SK-N-SH (cell line): Measurements from ENCODE around the gene CADPS2. TPM values are rescaled to one million over a fixed set of nuclear protein-coding genes. Genes with fewer than 3 reads are reported as not detected.

Experiments used
- CTCF ChIA-PET: fragments of 300-600, 350-600 bp; formaldehyde crosslinking; extraction: SDS; loops from one replicate; lab custom pipeline; 2021; lab: Yijun Ruan, JAX
- POLR2A ChIA-PET: fragments of 350-600 bp; sonication (Branson Sonifier 250); formaldehyde crosslinking; extraction: SDS; loops from one replicate; lab custom pipeline; 2020; ENCODE audit warnings: antibody characterized with exemption, inconsistent platforms; lab: Yijun Ruan, JAX
- DNase-seq: peaks from one replicate; pipeline ENCODE4 v3.0.0; 2012
- H2AFZ ChIP-seq: fragments of 200-600 bp; sonication (generic); 2 replicates; pipeline ENCODE4 v1.8.1; 2016; ENCODE audit warnings: antibody characterized with exemption, mild to moderate bottlenecking, low read depth
- H3F3A ChIP-seq: fragments of 200-600 bp; sonication (generic); replicated peaks from 2 replicates; pipeline ENCODE3; 2016; ENCODE audit warnings: antibody characterized with exemption, mild to moderate bottlenecking; ENCODE audit not compliant: insufficient read depth
- H3K27ac ChIP-seq, 2 experiments: fragments of 200-500 bp in 1 of 2; fragments of 200-600 bp in 1 of 2; sonication (Bioruptor generic) in 1 of 2; sonication (generic), shearing (Covaris generic) in 1 of 2; 2 replicates each; pipeline versions ENCODE4 v1.5.1 to v1.6.1; 2014 to 2016; ENCODE audit warnings: low read depth in 2 of 2, inconsistent platforms in 1 of 2, low read length in 1 of 2, mild to moderate bottlenecking in 1 of 2, mixed read lengths in 1 of 2
- H3K27me3 ChIP-seq: fragments of 200-600 bp; sonication (generic), shearing (Covaris generic); 2 replicates; pipeline ENCODE4 v1.6.1; 2016; ENCODE audit warnings: mixed run types; ENCODE audit not compliant: insufficient read depth
- H3K36me3 ChIP-seq, 2 experiments: fragments of 200-500 bp in 1 of 2; fragments of 200-600 bp in 1 of 2; sonication (Bioruptor generic) in 1 of 2; sonication (generic) in 1 of 2; replicated peaks in 1 of 2; 2 replicates each; pipeline versions ENCODE3 to v1.5.1; 2014 to 2016; ENCODE audit warnings: low read length in 1 of 2, mild to moderate bottlenecking in 1 of 2; ENCODE audit not compliant: insufficient read depth in 2 of 2, control insufficient read depth in 1 of 2
- H3K4me1 ChIP-seq, 2 experiments: fragments of 200-500 bp in 1 of 2; fragments of 200-600 bp in 1 of 2; sonication (Bioruptor generic) in 1 of 2; sonication (generic), shearing (Covaris generic) in 1 of 2; 2 replicates each; pipeline versions ENCODE4 v1.5.1 to v1.6.1; 2014 to 2016; ENCODE audit warnings: low read depth in 1 of 2, low read length in 1 of 2, mixed run types in 1 of 2; ENCODE audit not compliant: insufficient read depth in 2 of 2, control insufficient read depth in 1 of 2
- H3K4me2 ChIP-seq: fragments of 200-600 bp; sonication (generic), shearing (Covaris generic); 2 replicates; pipeline ENCODE4 v1.6.1; 2017; ENCODE audit warnings: mixed run types
- H3K4me3 ChIP-seq, 2 experiments: fragments of 200-500 bp in 1 of 2; fragments of 200-600 bp in 1 of 2; sonication (Bioruptor generic) in 1 of 2; sonication (generic), shearing (Covaris generic) in 1 of 2; 2 replicates each; pipeline versions ENCODE4 v1.5.1 to v1.8.1; 2014 to 2016; ENCODE audit warnings: low read depth in 2 of 2, inconsistent platforms in 1 of 2, low read length in 1 of 2, mild to moderate bottlenecking in 1 of 2, mixed read lengths in 1 of 2, moderate library complexity in 1 of 2
- H3K79me2 ChIP-seq: fragments of 200-600 bp; sonication (generic); 2 replicates; pipeline ENCODE4 v1.8.1; 2017; ENCODE audit warnings: mild to moderate bottlenecking; ENCODE audit not compliant: insufficient read depth
- H3K9ac ChIP-seq: fragments of 200-600 bp; sonication (generic); 2 replicates; pipeline ENCODE4 v1.6.1; 2017; ENCODE audit warnings: mixed run types
- H3K9me2 ChIP-seq: fragments of 200-600 bp; sonication (generic); 2 replicates; pipeline ENCODE4 v1.6.1; 2017; ENCODE audit warnings: mixed run types
- H3K9me3 ChIP-seq: fragments of 200-600 bp; sonication (generic); 2 replicates; pipeline ENCODE4 v1.6.1; 2017; ENCODE audit warnings: mixed run types, mild to moderate bottlenecking, moderate library complexity
- H4K20me1 ChIP-seq: fragments of 200-600 bp; sonication (generic); 2 replicates; pipeline ENCODE4 v1.6.1; 2017; ENCODE audit warnings: mild to moderate bottlenecking, mixed run types; ENCODE audit not compliant: insufficient read depth
- CHD2 ChIP-seq: fragments of 150-350 bp; IDR thresholded peaks from 2 replicates; pipeline ENCODE4 v1.6.1; 2018; ENCODE audit warnings: low read length; ENCODE audit not compliant: partially characterized antibody
- FOSL2 ChIP-seq: IDR thresholded peaks from 2 replicates; pipeline ENCODE4 v1.4.0; 2012; ENCODE audit warnings: low read depth, mild to moderate bottlenecking, moderate library complexity, borderline replicate concordance
- GABPA ChIP-seq: IDR thresholded peaks from 2 replicates; pipeline ENCODE4 v1.4.0; 2012; ENCODE audit warnings: low read depth, mild to moderate bottlenecking
- JUND ChIP-seq: IDR thresholded peaks from 2 replicates; pipeline ENCODE4 v1.4.0; 2012
- MXI1 ChIP-seq: IDR thresholded peaks from 2 replicates; pipeline ENCODE4 v1.6.1; 2012; ENCODE audit warnings: mild to moderate bottlenecking, low read depth, low read length, improper control_type of control experiment
- RAD21 ChIP-seq: IDR thresholded peaks from 2 replicates; pipeline ENCODE4 v1.6.1; 2012; ENCODE audit warnings: mild to moderate bottlenecking, low read length
- RCOR1 ChIP-seq: fragments of 150-350 bp; IDR thresholded peaks from 2 replicates; pipeline ENCODE4 v1.6.1; 2017; ENCODE audit warnings: antibody characterized with exemption, low read length
- SMC3 ChIP-seq: IDR thresholded peaks from 2 replicates; pipeline ENCODE4 v1.6.1; 2012; ENCODE audit warnings: low read depth, low read length, improper control_type of control experiment
- TCF12 ChIP-seq: IDR thresholded peaks from 2 replicates; pipeline ENCODE4 v1.4.0; 2012
- TEAD4 ChIP-seq: IDR thresholded peaks from 2 replicates; pipeline ENCODE4 v1.4.0; 2012; ENCODE audit warnings: mild to moderate bottlenecking, borderline replicate concordance; ENCODE audit not compliant: insufficient read depth
- YY1 ChIP-seq: IDR thresholded peaks from 2 replicates; pipeline ENCODE4 v1.4.0; 2012; ENCODE audit warnings: low read depth, mild to moderate bottlenecking
- WGBS: methylation state at CpG from one replicate; pipeline ENCODE4 v1.1.6; 2017; ENCODE audit warnings: low lambda C conversion rate; 5-methylcytosine and 5-hydroxymethylcytosine counted together
- polyA plus RNA-seq, 3 experiments: library from polyadenylated mRNA; depleted of rRNA; stranded (reverse); fragments of >200 nt; gene quantifications; 2 replicates each; pipeline ENCODE4 v1.2.3, GENCODE V29; 2012
- TF ChIP-seq, protein P1 (sequence below): fragments of 150-350 bp; IDR thresholded peaks from 2 replicates; pipeline ENCODE4 v1.6.1; 2017; ENCODE audit warnings: antibody characterized with exemption, low read length, low read depth, borderline replicate concordance
- TF ChIP-seq, protein P2 (sequence below): IDR thresholded peaks from 2 replicates; pipeline ENCODE4 v1.4.0; 2012; ENCODE audit warnings: low read depth, borderline replicate concordance
- TF ChIP-seq, protein P3 (sequence below): IDR thresholded peaks from 2 replicates; pipeline ENCODE4 v1.4.0; 2012; ENCODE audit warnings: low read depth, borderline replicate concordance
- TF ChIP-seq, protein P4 (sequence below): IDR thresholded peaks from 2 replicates; pipeline ENCODE4 v1.6.1; 2012; ENCODE audit warnings: mild to moderate bottlenecking, low read depth, low read length, moderate library complexity
- TF ChIP-seq, protein P5 (sequence below): fragments of 200-600 bp; sonication (generic); IDR thresholded peaks from 2 replicates; pipeline ENCODE4 v1.6.1; 2017; ENCODE audit warnings: antibody characterized with exemption, mild to moderate bottlenecking, moderate library complexity

CADPS2 gene
- polyA plus RNA-seq, 1 of the 3 experiments (the other 2 are of a cell fraction), result 0.05 TPM

DNA sequence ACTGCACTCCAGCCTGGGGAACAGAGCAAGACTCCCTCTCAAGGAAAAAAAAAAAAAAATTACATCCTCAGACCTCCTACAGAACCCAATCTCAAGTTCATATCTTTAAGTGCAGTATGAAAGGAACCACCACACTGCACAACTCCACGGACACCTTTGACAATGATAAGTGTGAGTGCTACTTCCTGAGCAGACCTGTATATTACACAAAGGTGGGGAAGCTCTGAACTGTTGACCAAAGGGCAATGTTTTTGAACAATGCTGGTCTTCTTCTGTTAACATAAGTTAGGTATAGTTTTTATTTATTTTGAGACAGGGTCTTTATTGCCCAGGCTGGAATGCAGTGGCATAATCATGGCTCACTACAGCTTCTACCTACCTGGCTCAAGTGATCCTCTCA is 129.4 kb downstream of the CADPS2 start:
- TF ChIP-seq, protein P1, sequence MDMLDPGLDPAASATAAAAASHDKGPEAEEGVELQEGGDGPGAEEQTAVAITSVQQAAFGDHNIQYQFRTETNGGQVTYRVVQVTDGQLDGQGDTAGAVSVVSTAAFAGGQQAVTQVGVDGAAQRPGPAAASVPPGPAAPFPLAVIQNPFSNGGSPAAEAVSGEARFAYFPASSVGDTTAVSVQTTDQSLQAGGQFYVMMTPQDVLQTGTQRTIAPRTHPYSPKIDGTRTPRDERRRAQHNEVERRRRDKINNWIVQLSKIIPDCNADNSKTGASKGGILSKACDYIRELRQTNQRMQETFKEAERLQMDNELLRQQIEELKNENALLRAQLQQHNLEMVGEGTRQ, result no peak
- TF ChIP-seq, protein P2, sequence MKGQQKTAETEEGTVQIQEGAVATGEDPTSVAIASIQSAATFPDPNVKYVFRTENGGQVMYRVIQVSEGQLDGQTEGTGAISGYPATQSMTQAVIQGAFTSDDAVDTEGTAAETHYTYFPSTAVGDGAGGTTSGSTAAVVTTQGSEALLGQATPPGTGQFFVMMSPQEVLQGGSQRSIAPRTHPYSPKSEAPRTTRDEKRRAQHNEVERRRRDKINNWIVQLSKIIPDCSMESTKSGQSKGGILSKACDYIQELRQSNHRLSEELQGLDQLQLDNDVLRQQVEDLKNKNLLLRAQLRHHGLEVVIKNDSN, result no peak
- TF ChIP-seq, protein P3, sequence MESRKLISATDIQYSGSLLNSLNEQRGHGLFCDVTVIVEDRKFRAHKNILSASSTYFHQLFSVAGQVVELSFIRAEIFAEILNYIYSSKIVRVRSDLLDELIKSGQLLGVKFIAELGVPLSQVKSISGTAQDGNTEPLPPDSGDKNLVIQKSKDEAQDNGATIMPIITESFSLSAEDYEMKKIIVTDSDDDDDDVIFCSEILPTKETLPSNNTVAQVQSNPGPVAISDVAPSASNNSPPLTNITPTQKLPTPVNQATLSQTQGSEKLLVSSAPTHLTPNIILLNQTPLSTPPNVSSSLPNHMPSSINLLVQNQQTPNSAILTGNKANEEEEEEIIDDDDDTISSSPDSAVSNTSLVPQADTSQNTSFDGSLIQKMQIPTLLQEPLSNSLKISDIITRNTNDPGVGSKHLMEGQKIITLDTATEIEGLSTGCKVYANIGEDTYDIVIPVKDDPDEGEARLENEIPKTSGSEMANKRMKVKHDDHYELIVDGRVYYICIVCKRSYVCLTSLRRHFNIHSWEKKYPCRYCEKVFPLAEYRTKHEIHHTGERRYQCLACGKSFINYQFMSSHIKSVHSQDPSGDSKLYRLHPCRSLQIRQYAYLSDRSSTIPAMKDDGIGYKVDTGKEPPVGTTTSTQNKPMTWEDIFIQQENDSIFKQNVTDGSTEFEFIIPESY, result no peak
- TF ChIP-seq FOSL2, result no peak
- no peak for TF ChIP-seq MXI1
- TF ChIP-seq JUND, result no peak
- no peak for TF ChIP-seq YY1
- no peak for TF ChIP-seq SMC3
- no peak for TF ChIP-seq TCF12
- TF ChIP-seq GABPA, result no peak
- no peak for TF ChIP-seq TEAD4
- TF ChIP-seq RAD21, result no peak
- TF ChIP-seq, protein P4, sequence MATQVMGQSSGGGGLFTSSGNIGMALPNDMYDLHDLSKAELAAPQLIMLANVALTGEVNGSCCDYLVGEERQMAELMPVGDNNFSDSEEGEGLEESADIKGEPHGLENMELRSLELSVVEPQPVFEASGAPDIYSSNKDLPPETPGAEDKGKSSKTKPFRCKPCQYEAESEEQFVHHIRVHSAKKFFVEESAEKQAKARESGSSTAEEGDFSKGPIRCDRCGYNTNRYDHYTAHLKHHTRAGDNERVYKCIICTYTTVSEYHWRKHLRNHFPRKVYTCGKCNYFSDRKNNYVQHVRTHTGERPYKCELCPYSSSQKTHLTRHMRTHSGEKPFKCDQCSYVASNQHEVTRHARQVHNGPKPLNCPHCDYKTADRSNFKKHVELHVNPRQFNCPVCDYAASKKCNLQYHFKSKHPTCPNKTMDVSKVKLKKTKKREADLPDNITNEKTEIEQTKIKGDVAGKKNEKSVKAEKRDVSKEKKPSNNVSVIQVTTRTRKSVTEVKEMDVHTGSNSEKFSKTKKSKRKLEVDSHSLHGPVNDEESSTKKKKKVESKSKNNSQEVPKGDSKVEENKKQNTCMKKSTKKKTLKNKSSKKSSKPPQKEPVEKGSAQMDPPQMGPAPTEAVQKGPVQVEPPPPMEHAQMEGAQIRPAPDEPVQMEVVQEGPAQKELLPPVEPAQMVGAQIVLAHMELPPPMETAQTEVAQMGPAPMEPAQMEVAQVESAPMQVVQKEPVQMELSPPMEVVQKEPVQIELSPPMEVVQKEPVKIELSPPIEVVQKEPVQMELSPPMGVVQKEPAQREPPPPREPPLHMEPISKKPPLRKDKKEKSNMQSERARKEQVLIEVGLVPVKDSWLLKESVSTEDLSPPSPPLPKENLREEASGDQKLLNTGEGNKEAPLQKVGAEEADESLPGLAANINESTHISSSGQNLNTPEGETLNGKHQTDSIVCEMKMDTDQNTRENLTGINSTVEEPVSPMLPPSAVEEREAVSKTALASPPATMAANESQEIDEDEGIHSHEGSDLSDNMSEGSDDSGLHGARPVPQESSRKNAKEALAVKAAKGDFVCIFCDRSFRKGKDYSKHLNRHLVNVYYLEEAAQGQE, result no peak
- TF ChIP-seq RCOR1, result no peak
- TF ChIP-seq, protein P5, sequence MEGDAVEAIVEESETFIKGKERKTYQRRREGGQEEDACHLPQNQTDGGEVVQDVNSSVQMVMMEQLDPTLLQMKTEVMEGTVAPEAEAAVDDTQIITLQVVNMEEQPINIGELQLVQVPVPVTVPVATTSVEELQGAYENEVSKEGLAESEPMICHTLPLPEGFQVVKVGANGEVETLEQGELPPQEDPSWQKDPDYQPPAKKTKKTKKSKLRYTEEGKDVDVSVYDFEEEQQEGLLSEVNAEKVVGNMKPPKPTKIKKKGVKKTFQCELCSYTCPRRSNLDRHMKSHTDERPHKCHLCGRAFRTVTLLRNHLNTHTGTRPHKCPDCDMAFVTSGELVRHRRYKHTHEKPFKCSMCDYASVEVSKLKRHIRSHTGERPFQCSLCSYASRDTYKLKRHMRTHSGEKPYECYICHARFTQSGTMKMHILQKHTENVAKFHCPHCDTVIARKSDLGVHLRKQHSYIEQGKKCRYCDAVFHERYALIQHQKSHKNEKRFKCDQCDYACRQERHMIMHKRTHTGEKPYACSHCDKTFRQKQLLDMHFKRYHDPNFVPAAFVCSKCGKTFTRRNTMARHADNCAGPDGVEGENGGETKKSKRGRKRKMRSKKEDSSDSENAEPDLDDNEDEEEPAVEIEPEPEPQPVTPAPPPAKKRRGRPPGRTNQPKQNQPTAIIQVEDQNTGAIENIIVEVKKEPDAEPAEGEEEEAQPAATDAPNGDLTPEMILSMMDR, result no peak
- no peak for TF ChIP-seq CHD2
- no peaks in the 10 kb centered on the region for H3K79me2 ChIP-seq
- DNase-seq, result no peak
- H3K9ac ChIP-seq, result no peak overlapping the region
- ChIA-PET POLR2A (no interaction called here), CTCF (no interaction called here)
- H3K4me1 ChIP-seq, result no peaks in the 10 kb centered on the region
- 0% methylated on average over 1 of the region's 1 CpG for WGBS
- no peaks in the 10 kb centered on the region for H4K20me1 ChIP-seq
- H3K4me3 ChIP-seq, result no peak overlapping the region
- H3K27me3 ChIP-seq, result no peaks in the 10 kb centered on the region
- H3K9me3 ChIP-seq, result no peaks in the 10 kb centered on the region
- H2AFZ ChIP-seq, result no peak overlapping the region
- H3K36me3 ChIP-seq, result no peaks in the 10 kb centered on the region
- no peaks in the 10 kb centered on the region for H3K9me2 ChIP-seq
- H3K27ac ChIP-seq, result no peak overlapping the region
- no peaks in the 10 kb centered on the region for H3F3A ChIP-seq
- H3K4me2 ChIP-seq, result no peak overlapping the region
